Mesenchymal stem cell (in vitro differentiated cells and primary cell): ENCODE data around the gene PRKAG2.

Source experiments
- DNase-seq: peaks from one replicate; pipeline ENCODE4 v3.0.0-alpha.2; 2013
- H2AFZ ChIP-seq: one replicate; pipeline ENCODE4 v1.6.1; 2013; ENCODE audit warnings: low read depth, mild to moderate bottlenecking, control low read depth, inconsistent platforms, low read length, moderate library complexity
- H2AK5ac ChIP-seq: 2 replicates; pipeline ENCODE4 v1.6.1; 2013; ENCODE audit warnings: low read length, moderate library complexity, mild to moderate bottlenecking, inconsistent platforms; ENCODE audit not compliant: severe bottlenecking
- H2BK120ac ChIP-seq: one replicate; pipeline ENCODE4 v1.6.1; 2013; ENCODE audit warnings: low read depth, mild to moderate bottlenecking, inconsistent platforms, low read length, moderate library complexity
- H2BK12ac ChIP-seq, 2 experiments: one replicate each; pipeline ENCODE4 v1.6.1; 2013; ENCODE audit warnings: inconsistent platforms in 2 of 2, low read length in 2 of 2, mild to moderate bottlenecking in 2 of 2, moderate library complexity in 2 of 2, control low read depth in 1 of 2
- H2BK15ac ChIP-seq: one replicate; pipeline ENCODE4 v1.6.1; 2013; ENCODE audit warnings: mild to moderate bottlenecking, low read depth, inconsistent platforms; ENCODE audit not compliant: poor library complexity, severe bottlenecking
- H2BK5ac ChIP-seq: 2 replicates; pipeline ENCODE4 v1.6.1; 2013; ENCODE audit warnings: low read depth, mild to moderate bottlenecking, low read length, control low read depth, inconsistent platforms; ENCODE audit not compliant: poor library complexity, severe bottlenecking
- H3K14ac ChIP-seq, 2 experiments: one replicate each; pipeline ENCODE4 v1.6.1; 2013; ENCODE audit warnings: inconsistent platforms in 2 of 2, low read length in 2 of 2, control low read depth in 1 of 2, mild to moderate bottlenecking in 1 of 2, moderate library complexity in 1 of 2
- H3K18ac ChIP-seq, 2 experiments: one replicate each; pipeline ENCODE4 v1.6.1; 2013; ENCODE audit warnings: inconsistent platforms in 2 of 2, low read length in 2 of 2, control low read depth in 1 of 2, low read depth in 1 of 2, mild to moderate bottlenecking in 1 of 2
- H3K23ac ChIP-seq, 2 experiments: one replicate each; pipeline ENCODE4 v1.6.1; 2013; ENCODE audit warnings: inconsistent platforms in 2 of 2, low read length in 2 of 2, mild to moderate bottlenecking in 2 of 2, moderate library complexity in 2 of 2, control low read depth in 1 of 2
- H3K27ac ChIP-seq: 2 replicates; pipeline ENCODE4 v1.5.1; 2013; ENCODE audit warnings: mild to moderate bottlenecking, moderate library complexity, low read length, control low read depth, inconsistent platforms; ENCODE audit not compliant: poor library complexity, severe bottlenecking
- H3K27me3 ChIP-seq, 2 experiments: 2 replicates each; pipeline versions ENCODE4 v1.6.1 to v1.7.0; 2013; ENCODE audit warnings: low read length in 2 of 2, mild to moderate bottlenecking in 2 of 2, moderate library complexity in 2 of 2, control low read depth in 1 of 2, inconsistent platforms in 1 of 2; ENCODE audit not compliant: control insufficient read depth in 1 of 2, insufficient read depth in 1 of 2
- H3K36me3 ChIP-seq, 2 experiments: 2 replicates each; pipeline versions ENCODE4 v1.6.1 to v1.7.0; 2013; ENCODE audit warnings: low read length in 2 of 2, control low read depth in 1 of 2, inconsistent platforms in 1 of 2, low read depth in 1 of 2, mild to moderate bottlenecking in 1 of 2; ENCODE audit not compliant: insufficient read depth in 2 of 2, control insufficient read depth in 1 of 2
- H3K4ac ChIP-seq, 2 experiments: one replicate each; pipeline ENCODE4 v1.6.1; 2013; ENCODE audit warnings: inconsistent platforms in 2 of 2, low read length in 2 of 2, mild to moderate bottlenecking in 2 of 2, moderate library complexity in 2 of 2, control low read depth in 1 of 2, low read depth in 1 of 2
- H3K4me1 ChIP-seq: 2 replicates; pipeline ENCODE4 v1.6.1; 2013; ENCODE audit warnings: low read depth, low read length, control low read depth; ENCODE audit not compliant: control insufficient read depth, insufficient read depth
- H3K4me2 ChIP-seq: 2 replicates; pipeline ENCODE4 v1.6.1; 2013; ENCODE audit warnings: low read length, mild to moderate bottlenecking, inconsistent platforms; ENCODE audit not compliant: poor library complexity, severe bottlenecking
- H3K4me3 ChIP-seq, 2 experiments: 2 replicates each; pipeline versions ENCODE4 v1.5.1 to v1.7.0; 2013; ENCODE audit warnings: low read length in 2 of 2, mild to moderate bottlenecking in 2 of 2, control low read depth in 1 of 2, low read depth in 1 of 2; ENCODE audit not compliant: insufficient read depth in 1 of 2
- H3K79me1 ChIP-seq: replicated peaks from 2 replicates; pipeline ENCODE4 v1.6.1; 2013; ENCODE audit warnings: mild to moderate bottlenecking, control low read depth, low read length, inconsistent platforms; ENCODE audit not compliant: poor library complexity, severe bottlenecking
- H3K9ac ChIP-seq: 2 replicates; pipeline ENCODE4 v1.7.0; 2013; ENCODE audit warnings: mild to moderate bottlenecking, low read length, moderate library complexity
- H3K9me3 ChIP-seq: 2 replicates; pipeline ENCODE4 v1.7.0; 2013; ENCODE audit warnings: mild to moderate bottlenecking, low read length; ENCODE audit not compliant: control insufficient read depth
- H4K8ac ChIP-seq: one replicate; pipeline ENCODE4 v1.6.1; 2013; ENCODE audit warnings: inconsistent platforms, mild to moderate bottlenecking, low read length, moderate library complexity
- H4K91ac ChIP-seq: one replicate; pipeline ENCODE4 v1.6.1; 2013; ENCODE audit warnings: mild to moderate bottlenecking, low read length, inconsistent platforms
- WGBS: methylation state at CpG from one replicate; pipeline ENCODE4 v1.1.7; 2013; ENCODE audit warnings: mixed read lengths; 5-methylcytosine and 5-hydroxymethylcytosine counted together

PRKAG2 gene

GRCh38 chr7:151682831-151683614 lies 193.9 kb downstream of the PRKAG2 start:
- no peaks in the 10 kb centered on the region for H3K36me3 ChIP-seq
- no peaks in the 10 kb centered on the region for H3K79me1 ChIP-seq
- H3K23ac ChIP-seq = no peak overlapping the region
- peaks cover 27% of the 10 kb centered on the region for H3K4me1 ChIP-seq
- H3K4me2 ChIP-seq = no peak overlapping the region
- H3K14ac ChIP-seq = no peak overlapping the region
- H2AFZ ChIP-seq = no peak overlapping the region
- no peaks in the 10 kb centered on the region for H3K27me3 ChIP-seq
- peak overlapping the region; percentile 23 for H2BK120ac ChIP-seq
- peak overlapping the region; percentile 82 for H2BK15ac ChIP-seq
- peak overlapping the region; percentile 52 for H4K8ac ChIP-seq
- no peak for DNase-seq
- no peak overlapping the region for H3K27ac ChIP-seq
- no peak overlapping the region for H2BK5ac ChIP-seq
- peak overlapping the region in 1 of 2 experiments; percentile 2 for H3K4ac ChIP-seq
- peak overlapping the region; percentile 61 to 74 for H2BK12ac ChIP-seq
- peak overlapping the region; percentile 40 for H2AK5ac ChIP-seq
- WGBS = 95% methylated on average over 14 of the region's 14 CpGs
- no peak overlapping the region for H3K4me3 ChIP-seq
- H4K91ac ChIP-seq = peak overlapping the region; percentile 84
- H3K18ac ChIP-seq = peak overlapping the region in 1 of 2 experiments; percentile 40
- H3K9me3 ChIP-seq = no peaks in the 10 kb centered on the region
- no peak overlapping the region for H3K9ac ChIP-seq

- Histone ChIP-seq H2AK5ac (peak overlapping the region; percentile 17), H3K23ac (peak overlapping the region in 1 of 2 experiments; percentile 35), H2AFZ (no peak overlapping the region), H2BK5ac (no peak overlapping the region), H3K14ac (no peak overlapping the region), H3K4ac (peak overlapping the region; percentile 9 to 64), H3K27ac (no peak overlapping the region), H2BK15ac (no peak overlapping the region), H3K18ac (peak overlapping the region; percentile 37 to 82), H3K9me3 (no peaks in the 10 kb centered on the region), H3K36me3 (no peaks in the 10 kb centered on the region), H4K8ac (no peak overlapping the region), H3K79me1 (no peaks in the 10 kb centered on the region), H3K27me3 (no peaks in the 10 kb centered on the region), H2BK120ac (no peak overlapping the region), H4K91ac (peak overlapping the region; percentile 87), H2BK12ac (peak overlapping the region; percentile 64 to 91), H3K4me2 (no peak overlapping the region), H3K4me1 (peaks cover 20% of the 10 kb centered on the region), H3K4me3 (no peak overlapping the region), H3K9ac (no peak overlapping the region)
- 94% methylated on average over 2 of the region's 3 CpGs for WGBS
- DNase-seq = no peak
Measured at GRCh38 chr7:151681726-151682125, 195.2 kb downstream of the PRKAG2 start.

- no peak overlapping the region for H2BK5ac ChIP-seq
- 18% methylated on average over 5 of the region's 7 CpGs for WGBS
- H3K9ac ChIP-seq = no peak overlapping the region
Measured at GRCh38 chr7:151680810-151681209, 196.1 kb downstream of the PRKAG2 start.

GRCh38 chr7:151679881-151680612 lies 196.9 kb downstream of the PRKAG2 start:
- 69% methylated on average over 11 of the region's 11 CpGs for WGBS
- Histone ChIP-seq H3K23ac (no peak overlapping the region), H3K36me3 (no peaks in the 10 kb centered on the region), H3K4me3 (no peak overlapping the region), H2AK5ac (no peak overlapping the region), H3K9ac (no peak overlapping the region), H3K27ac (no peak overlapping the region), H4K8ac (no peak overlapping the region), H3K9me3 (no peaks in the 10 kb centered on the region), H4K91ac (peak overlapping the region; percentile 64), H2AFZ (no peak overlapping the region), H3K79me1 (no peaks in the 10 kb centered on the region), H3K18ac (peak overlapping the region; percentile 15 to 88), H3K27me3 (no peaks in the 10 kb centered on the region), H3K4ac (peak overlapping the region; percentile 84 to 93), H3K14ac (peak overlapping the region in 1 of 2 experiments; percentile 83), H2BK15ac (peak overlapping the region; percentile 44), H3K4me1 (peaks cover 15% of the 10 kb centered on the region), H2BK12ac (peak overlapping the region; percentile 44 to 63), H2BK5ac (no peak overlapping the region), H2BK120ac (peak overlapping the region; percentile 82), H3K4me2 (no peak overlapping the region)
- DNase-seq = no peak

More at GRCh38 chr7:151680810-151681209, 196.1 kb downstream of the PRKAG2 start:
- H4K8ac ChIP-seq = peak overlapping the region; percentile 74
- H3K23ac ChIP-seq = no peak overlapping the region
- peak overlapping the region; percentile 73 for H2BK15ac ChIP-seq
- no peak overlapping the region for H3K4me3 ChIP-seq
- H3K9me3 ChIP-seq = no peaks in the 10 kb centered on the region
- H2BK12ac ChIP-seq = peak overlapping the region; percentile 2 to 88
- H2AFZ ChIP-seq = no peak overlapping the region
- peak overlapping the region; percentile 88 to 92 for H3K18ac ChIP-seq
- DNase-seq = peak; percentile 92
- no peak overlapping the region for H3K4me2 ChIP-seq
- peak overlapping the region; percentile 82 for H2BK120ac ChIP-seq
- peak overlapping the region; percentile 84 to 93 for H3K4ac ChIP-seq
- peaks cover 16% of the 10 kb centered on the region for H3K4me1 ChIP-seq
- H3K14ac ChIP-seq = no peak overlapping the region
- H4K91ac ChIP-seq = peak overlapping the region; percentile 87
- no peaks in the 10 kb centered on the region for H3K36me3 ChIP-seq
- H3K27me3 ChIP-seq = no peaks in the 10 kb centered on the region
- no peak overlapping the region for H2AK5ac ChIP-seq
- no peaks in the 10 kb centered on the region for H3K79me1 ChIP-seq
- no peak overlapping the region for H3K27ac ChIP-seq
